Measurements from ENCODE around the gene NPW. TPM values are rescaled to one million over a fixed set of nuclear protein-coding genes. Genes with fewer than 3 reads are reported as not detected.

Gene NPW
- 0.30 and 0.35 TPM in 2 replicates for total RNA-seq (2014; rRNA removed; shearing (Covaris generic))
- 0.23 and 1.0 TPM in 2 replicates for polyA plus RNA-seq (2015; cell fraction: cytosol; rRNA removed)
- polyA plus RNA-seq (2015; cell fraction: nucleus; rRNA removed) = 3.1 and 4.1 TPM in 2 replicates

DNA sequence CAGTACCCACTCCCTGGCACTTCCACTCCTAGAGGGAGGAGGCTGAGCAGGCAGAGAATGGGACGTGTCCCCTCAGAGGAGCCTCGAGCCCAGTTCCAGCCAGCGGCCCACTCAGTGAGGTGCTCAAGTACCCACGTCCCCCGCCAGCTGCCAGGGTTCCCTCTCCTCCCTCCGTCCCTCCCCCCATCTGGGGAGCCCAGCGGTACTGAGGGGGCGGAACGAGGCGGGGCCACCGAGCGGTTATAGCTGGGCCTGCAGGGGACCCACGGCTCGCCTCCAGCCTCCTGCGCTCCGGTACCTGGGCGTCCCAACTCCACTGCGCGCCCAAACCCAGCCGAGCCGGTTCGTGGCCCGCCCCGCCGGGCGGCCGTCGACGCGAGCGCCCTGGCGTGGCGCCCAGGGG is at the start of gene NPW:
NPW (plus strand) TSS at position 268 of the 403 bp plus-strand sequence.
- DNase-seq (ENCODE audit: low read depth) = no peak

DNA sequence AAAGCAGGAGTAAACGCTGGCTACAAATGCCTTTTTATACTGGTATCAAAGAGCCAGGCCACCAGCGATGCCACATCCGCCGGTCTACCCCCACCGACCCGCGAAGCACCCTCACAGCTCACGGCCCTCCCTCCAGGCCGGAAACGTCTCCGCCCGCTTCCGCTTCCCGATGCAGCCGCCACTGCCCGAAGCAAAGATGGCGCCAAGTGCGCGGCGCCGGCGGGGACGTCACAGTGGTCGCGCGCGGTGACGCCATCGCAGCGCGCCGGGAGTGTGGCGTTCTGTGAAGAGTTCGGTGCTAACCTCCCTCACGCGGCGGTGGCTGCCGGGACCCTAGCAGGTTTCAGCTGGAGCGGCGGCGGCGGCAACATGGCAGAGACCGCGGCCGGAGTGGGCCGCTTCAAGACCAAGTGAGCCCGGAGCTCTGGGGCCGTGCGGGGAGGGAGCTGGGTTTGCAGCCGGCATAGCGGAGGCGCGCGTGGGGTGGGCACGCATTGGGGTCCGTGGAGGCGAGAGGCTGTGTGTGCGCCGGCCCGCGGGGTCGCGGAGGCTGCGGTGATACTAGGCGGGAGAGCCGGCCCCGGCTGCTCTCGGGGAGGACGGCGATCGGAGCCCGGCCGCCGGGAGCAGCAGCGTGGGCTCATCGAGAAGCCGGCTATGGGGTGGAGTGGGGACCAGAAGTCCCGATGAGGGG is 47.6 kb upstream of the NPW start, which contains the start of gene TBL3:
TBL3 (plus strand) TSS at position 258 of the 694 bp plus-strand sequence; CDS start at position 370, 112 bp downstream.
- DNase-seq (ENCODE audit: low read depth) = peak; percentile 94

DNA sequence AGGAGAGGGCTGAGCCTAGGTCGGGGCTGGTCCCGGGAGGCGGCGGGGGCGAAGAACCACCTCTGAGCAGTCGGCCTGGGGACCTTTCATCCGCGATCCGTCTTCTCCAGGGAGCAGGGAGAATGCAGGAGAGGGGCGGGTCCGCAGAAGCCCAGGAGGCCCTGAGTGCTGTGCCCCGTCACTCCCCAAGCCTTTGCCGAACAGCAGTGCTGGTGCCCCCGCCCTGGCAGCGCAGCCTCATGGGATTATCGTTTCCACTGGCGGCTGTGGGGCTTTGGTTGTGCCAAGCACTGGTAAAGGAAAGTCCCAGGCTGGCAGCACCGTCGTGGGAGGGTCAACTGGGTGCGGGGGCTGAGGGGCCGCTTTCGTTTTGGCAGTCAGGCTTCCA is 47.1 kb upstream of the NPW start:
- no peak for DNase-seq (ENCODE audit: low read depth)

DNA sequence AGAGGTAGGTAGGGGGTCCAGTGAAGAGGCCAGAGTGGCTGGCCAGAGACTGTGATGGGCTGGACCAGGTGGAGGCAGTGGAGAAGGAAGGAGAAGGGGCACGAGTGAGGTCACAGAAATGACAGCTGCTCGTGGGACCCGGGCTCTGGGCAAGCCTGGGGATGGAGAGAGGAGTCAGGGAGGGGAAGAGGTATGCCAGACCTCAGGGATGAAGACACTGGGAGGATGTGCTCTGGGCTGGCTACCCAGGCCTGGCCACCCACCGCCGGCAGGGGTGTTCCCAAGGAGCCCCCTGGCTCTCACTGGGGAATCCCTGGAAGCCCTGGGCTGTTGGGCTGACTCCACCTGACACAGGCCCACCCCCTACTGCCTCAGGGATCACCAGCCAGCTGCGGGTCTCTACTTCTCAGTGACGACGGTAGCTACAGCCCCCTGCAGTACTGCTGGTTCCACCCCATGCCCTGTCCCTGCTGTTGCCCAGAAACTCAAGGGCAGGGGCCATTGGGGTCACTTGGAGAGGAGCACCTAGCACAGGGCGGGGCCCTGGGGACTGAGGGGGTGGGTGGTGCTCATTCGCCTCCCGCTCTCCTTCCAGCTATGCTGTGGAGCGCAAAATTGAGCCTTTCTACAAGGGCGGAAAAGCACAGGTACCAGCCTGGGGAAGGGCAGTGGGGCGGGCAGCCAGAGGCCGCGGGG is 46.0 kb upstream of the NPW start:
- DNase-seq (ENCODE audit: low read depth) = no peak

DNA sequence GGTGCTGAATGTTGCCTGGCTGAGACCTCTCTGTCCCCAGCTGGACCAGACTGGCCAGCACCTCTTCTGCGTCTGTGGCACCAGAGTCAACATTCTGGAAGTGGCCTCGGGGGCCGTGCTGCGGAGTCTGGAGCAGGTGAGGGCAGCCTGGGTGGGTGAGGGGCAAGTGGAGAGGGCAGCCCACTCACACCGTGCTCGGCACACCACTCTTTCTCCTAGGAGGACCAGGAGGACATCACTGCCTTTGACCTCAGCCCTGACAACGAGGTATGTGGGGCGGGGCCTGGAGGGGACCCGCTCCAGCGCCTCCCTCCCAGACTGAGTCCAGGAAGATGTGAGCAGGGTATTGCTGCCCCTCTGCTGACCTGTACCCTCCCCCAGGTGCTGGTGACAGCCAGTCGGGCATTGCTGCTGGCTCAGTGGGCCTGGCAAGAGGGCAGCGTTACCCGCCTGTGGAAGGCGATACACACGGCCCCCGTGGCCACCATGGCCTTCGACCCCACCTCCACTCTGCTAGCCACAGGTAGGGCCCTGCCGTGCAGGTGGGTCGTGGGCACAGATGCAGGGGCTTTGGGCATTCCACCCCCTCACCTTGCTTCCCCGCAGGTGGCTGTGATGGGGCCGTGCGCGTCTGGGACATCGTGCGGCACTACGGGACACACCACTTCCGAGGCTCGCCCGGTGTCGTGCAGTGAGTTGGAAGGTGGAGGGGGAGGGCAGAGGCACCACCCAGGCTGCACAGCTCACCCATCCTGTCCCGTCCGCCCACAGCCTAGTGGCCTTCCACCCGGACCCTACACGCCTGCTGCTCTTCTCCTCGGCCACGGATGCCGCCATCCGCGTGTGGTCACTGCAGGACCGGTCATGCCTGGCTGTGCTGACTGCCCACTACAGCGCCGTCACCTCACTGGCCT is 45.2 kb upstream of the NPW start:
- no peak for DNase-seq (ENCODE audit: low read depth)

DNA sequence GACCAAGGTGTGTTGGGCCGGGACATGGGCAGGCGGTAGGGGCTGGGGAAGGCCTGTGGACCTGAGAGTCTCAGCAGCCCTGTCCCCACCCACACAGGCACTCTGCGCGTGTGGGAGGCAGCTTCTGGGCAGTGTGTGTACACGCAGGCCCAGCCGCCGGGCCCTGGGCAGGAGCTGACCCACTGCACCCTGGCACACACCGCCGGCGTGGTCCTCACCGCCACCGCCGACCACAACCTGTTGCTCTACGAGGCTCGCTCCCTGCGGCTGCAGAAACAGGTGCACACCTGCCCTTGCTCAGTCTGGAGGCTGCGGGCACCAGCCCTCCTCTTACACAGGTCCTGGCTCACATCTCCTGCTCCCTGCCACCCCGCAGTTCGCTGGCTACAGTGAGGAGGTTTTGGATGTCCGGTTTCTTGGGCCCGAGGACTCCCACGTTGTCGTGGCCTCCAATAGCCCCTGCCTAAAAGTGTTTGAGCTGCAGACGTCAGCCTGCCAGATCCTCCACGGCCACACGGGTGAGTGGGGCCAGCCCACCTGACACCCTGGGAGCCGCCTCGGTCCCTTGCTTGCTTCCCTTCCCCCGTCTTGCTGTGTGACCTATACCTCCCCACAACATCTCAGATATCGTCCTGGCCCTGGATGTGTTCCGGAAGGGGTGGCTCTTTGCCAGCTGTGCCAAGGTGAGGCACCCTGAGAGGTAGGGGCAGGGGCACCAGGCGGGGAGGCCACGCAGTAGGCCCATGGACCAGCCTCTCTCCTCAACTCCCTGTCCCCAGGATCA is 44.0 kb upstream of the NPW start:
- DNase-seq (ENCODE audit: low read depth) = no peak

DNA sequence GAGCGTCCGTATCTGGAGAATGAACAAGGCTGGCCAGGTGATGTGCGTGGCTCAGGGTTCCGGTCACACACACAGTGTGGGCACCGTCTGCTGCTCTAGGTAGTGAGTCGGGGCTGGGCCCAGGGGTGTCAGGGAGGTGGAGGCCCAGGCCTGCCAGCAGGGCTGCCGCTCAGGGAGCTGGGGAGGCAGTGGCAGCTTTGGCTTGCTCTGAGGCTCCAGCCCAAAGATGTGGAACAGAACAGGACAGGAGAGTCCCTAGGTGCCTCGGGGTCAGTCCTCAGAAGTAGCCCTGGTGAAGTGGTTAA is 43.4 kb upstream of the NPW start:
- DNase-seq (ENCODE audit: low read depth) = no peak

DNA sequence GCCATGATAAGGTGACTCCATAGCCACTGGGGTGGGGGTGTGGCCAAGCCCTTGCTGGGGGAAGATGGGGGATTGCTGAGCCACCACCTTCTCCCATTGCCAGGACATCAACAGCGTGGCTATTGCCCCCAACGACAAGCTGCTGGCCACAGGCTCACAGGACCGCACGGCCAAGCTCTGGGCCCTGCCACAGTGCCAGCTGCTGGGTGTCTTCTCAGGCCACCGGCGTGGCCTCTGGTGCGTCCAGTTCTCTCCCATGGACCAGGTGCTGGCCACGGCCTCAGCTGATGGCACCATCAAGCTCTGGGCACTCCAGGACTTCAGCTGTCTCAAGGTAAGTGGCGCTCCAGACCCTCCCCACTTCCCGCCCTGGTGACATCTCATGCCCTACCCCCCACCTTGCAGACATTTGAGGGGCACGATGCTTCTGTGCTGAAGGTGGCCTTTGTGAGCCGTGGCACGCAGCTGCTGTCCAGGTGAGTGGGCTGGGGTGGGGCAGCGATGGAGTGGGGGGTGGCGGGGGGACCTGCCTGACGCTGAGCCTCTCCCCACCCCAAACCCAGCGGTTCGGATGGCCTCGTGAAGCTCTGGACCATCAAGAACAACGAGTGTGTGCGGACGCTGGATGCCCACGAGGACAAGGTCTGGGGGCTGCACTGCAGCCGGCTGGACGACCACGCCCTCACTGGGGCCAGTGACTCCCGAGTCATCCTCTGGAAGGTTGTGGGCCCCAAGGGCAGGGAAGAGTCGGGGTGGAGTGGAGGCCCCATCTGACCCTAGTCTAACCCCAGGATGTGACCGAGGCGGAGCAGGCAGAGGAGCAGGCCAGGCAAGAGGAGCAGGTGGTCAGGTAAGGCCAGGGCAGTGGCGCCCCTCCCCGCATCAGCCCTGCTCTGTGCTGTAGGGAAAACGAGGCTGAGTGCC is 42.4 kb upstream of the NPW start:
- DNase-seq (ENCODE audit: low read depth) = no peak

DNA sequence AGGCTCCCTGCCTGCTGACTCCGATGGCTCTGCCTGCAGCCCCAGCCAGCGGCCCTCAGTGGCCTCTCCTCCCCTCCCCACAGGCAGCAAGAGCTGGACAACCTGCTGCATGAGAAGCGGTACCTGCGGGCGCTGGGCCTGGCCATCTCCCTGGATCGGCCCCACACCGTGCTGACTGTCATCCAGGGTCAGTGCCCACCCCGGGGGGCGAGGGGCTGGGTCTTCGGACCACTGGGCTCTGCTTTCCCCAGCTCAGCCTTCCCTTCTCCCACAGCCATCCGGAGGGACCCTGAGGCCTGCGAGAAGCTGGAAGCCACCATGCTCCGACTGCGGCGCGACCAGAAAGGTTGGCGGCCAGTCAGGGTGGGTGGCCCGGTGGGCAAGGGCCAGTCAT is 41.7 kb upstream of the NPW start:
- no peak for DNase-seq (ENCODE audit: low read depth)

DNA sequence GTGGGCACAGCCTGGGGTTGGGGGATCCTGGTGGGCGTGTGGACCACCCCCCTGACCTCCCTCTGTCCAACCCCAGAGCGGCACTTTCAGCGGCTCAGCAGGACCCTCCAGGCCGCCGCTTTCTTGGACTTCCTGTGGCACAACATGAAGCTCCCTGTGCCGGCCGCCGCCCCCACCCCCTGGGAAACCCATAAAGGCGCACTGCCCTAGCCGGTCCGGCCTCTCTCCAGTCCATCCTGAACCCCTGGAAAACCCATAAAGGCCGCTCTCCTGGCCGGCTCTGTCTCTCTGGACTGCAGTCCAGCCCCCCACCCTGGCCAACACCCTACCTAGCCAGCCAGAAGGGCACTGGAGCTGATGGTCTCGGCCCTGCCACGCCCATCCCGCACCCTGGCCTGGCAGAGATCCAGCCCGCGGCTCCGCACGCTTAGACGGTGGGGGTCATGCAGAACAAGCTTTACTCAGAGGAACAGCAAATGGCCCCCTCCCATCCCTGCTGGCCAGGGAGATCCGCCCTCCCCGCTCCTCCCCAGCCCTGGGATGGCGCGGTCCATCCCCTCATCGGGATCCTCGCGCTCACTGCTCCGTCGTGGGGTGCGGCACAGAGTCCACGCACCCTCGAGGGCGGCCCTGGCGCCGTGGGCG is 41.0 kb upstream of the NPW start:
- DNase-seq (ENCODE audit: low read depth) = no peak

DNA sequence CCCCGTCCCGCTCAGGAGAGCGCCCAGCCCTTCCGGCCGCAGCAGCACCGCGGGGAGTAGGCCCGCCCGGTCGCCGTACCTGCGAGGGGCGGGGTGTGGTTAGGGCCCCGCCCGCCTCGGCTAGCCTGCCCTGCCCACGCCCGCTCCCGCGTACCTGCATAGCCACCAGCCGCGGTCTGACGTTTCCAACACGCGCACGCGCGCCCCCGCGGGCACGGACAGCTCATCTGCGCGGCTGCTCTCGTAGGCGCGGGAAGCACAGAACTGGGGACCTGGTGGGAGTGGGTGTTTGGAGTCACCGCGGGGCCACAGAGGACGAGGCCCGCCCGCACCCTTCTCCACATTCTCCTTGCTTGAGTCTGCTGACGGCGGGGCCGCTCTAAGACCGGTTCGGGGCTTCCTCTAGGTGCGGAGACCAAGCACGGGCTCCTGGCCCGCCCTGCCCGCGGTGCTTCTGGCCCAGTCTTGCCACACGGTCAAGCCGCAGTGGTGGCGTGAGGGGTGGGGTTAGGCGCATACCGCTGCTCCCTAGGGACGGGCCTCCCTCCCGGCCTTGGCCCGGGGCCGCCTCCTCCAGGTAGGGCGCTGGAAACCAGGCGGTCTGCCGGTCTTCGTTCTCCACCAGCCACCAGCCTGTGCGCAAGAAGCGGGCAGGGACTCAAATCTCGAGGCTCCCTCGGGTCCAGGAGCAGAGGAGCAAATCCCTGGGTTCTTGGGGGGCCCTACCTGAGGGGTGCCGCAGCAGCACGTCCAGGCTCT is 40.1 kb upstream of the NPW start:
- no peak for DNase-seq (ENCODE audit: low read depth)

DNA sequence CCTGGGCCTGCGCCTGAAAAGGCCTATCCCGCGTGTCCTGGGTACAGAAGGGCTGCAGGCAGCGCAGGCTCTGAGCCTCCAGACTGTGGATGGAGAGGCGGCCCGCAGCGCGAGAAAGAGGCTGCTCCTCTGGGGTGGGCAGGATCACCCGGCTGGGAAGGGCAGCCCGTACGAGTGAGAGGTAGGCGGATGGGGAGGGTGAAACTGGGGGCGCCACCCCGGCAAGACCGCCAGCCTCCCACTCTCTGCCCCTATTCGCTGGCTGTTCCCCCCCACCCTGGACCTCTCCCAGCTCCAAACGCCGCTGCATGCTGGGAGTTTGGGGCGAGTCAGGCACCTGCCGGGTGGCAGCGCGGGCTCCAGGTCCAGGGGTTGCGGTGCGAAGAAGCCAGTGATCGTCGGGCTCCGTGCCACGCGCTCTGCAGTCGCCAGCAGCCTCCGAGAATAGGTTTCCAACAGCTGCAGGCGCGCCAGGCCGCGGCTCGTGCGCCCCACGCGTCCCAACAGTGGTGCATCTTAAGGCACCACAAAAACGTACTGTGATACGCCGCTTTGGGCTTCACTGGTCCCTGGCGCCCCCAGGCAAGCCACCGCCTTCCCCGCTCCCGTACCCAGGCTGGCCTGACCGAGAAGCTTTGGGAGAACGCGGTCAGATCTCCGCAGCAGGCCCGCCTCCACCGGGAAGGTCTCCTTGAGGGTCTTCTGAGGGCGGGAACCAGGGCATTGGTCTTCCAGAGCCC is 39.4 kb upstream of the NPW start:
- no peak for DNase-seq (ENCODE audit: low read depth)

DNA sequence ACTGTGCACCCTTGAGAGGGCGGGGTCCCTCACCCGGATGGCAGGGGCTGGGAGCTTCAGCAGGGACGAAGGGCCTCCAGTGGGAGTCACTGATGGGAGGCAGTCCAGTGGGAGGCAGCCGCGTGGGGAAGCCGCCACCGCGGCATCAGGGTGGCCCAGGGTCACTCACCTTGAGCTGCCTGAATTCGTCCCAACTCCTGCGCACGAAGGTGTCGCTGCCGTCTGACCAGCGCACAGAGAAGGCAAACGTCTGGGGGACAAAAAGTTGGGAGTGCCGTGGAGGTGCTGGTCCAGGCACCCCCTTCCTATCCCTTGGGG is 38.9 kb upstream of the NPW start:
- DNase-seq (ENCODE audit: low read depth) = no peak

DNA sequence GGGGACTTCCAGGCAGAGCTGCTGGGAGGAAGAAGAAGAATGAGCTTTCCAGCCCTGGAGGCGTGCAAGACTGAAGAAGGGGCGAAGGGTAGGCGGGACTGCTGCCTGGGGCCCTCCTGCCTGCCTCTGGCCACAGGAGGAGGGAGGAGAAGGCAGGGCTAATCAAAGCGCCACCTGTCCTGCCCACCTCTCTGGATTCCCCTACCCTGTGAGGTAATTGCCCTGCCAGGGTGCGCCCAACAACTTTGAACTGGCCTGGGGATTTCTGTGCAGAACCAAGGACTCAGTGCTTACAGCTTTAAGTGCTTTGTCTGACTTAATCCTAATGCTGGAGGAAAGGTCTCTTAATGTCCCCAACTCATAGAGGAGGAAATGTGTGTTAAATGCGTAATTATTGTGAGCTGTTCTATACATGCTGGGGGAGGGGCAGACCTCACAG is 38.2 kb upstream of the NPW start, which contains the start of gene NOXO1:
NOXO1 (minus strand) TSS at position 72 of the 439 bp plus-strand sequence. CDS start 290 bp downstream, outside the sequence.
- DNase-seq (ENCODE audit: low read depth) = no peak

DNA sequence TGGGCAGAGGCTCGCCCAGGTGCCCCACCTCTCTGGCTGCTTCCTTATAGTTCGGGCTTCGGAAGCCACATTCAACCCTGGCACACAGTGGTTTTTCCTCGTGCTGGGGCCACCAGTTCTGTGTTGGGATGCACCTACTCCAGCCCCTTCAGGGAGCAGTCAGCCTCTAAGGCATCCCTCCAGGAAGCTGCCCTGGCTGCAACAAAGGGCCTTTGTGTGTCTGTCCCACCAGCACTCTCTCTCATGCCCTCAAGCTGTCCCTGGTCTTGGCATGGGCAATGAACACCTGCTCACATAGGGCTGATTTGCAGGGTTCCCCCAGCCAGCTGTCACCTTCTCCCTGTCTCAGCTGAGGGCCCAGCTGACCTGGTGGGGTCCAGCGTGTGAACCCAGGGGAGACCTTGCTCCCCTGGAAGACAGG is 37.6 kb upstream of the NPW start:
- peak; percentile 75 for DNase-seq (ENCODE audit: low read depth)

DNA sequence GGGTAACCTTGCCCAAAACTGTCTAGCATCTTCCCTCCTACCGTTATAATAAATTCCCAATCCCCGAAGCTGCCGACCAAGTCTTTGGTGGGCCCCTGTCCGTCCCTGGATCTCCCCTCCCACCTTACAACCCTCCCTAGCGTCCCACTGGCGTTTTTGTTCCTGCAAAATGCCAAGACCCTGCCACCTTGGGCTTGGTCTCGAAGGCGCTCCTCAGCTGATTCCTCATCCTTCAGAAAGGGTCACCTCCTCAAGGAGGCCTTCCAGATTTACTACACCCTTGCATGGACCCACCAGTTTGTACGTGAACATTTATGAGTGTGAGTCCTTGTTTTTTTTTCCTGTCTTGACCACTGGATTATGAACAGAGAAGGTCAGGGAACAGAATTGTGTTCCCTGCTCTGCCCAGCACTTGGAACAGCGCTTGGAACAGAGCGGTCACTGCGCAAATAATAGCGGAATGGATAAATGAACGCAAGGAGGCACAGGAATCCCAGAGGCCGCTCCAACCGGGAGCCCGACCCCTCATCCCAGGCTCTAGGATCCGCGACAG is 36.5 kb upstream of the NPW start:
- DNase-seq (ENCODE audit: low read depth) = no peak

DNA sequence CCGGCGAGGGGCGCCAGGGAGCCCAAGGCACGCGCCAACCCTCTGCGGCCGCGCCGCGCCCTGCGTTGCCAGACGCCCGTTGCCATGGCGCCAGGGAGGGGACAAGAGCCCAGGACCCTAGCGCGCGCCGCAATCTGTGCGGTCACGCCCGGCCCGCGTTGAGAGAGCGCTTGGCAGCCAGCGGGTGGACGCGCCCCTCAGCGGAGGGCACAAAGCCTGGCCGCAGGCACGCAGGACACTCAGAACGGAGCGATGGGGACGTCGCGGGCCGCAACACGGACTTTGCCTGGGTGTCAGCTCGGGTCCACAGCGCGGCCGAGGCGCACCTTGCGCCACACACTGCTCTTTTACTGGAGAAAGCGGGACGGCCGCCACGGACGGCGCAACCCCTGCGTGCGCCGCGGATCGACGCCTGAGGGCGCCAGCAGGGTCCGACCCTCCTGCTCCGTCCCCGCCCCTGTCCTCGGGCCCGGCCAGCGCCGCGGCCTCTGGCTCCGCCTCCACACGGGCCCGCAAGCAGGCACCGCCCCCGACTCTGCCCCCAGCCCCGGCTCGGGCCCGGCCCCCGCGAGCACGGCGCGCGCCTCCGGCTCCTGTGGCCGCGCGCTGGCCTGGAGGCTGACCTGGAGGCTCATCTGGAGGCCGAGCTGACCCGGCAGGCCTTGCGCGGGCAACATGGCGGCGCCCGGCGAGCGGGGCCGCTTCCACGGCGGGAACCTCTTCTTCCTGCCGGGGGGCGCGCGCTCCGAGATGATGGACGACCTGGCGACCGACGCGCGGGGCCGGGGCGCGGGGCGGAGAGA is 35.8 kb upstream of the NPW start, which contains the start of gene GFER:
GFER (plus strand) TSS at position 650 of the 803 bp plus-strand sequence; CDS start at position 676, 26 bp downstream.
- peak; percentile 88 for DNase-seq (ENCODE audit: low read depth)
